ENCODE measurements around the gene PRMT1.

PRMT1 gene

DNA sequence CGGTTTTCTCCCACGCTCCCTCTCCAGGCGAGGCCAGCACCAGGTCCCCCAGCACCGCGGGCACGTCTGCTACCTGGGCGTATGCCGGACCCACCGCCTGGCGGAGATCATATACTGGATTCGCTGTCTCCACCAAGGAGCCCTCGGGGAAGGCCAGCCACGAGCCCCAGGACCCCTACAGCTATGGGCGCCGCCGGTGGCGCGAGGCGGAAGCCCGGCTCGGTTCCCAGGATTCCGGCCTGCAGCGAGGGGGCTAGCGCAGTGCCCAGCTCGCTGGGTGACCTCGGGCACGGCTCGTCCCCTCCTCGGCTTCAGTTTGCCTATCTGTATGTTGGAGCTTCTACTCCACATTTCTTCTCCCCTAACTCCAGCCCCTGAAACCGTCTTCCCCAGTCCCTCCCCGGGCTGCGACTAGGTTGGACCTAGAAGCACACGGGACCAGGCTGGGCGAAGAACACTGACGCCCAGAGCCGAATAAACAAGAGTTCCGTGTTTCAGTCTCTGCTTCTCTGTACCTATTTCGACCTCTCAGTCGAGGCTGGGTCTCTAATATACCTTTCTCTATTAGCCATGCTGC lies 13.1 kb downstream of the PRMT1 start:
- no peak overlapping the region for H3K4me3 ChIP-seq (ENCODE audit: low read depth, low read length)

DNA sequence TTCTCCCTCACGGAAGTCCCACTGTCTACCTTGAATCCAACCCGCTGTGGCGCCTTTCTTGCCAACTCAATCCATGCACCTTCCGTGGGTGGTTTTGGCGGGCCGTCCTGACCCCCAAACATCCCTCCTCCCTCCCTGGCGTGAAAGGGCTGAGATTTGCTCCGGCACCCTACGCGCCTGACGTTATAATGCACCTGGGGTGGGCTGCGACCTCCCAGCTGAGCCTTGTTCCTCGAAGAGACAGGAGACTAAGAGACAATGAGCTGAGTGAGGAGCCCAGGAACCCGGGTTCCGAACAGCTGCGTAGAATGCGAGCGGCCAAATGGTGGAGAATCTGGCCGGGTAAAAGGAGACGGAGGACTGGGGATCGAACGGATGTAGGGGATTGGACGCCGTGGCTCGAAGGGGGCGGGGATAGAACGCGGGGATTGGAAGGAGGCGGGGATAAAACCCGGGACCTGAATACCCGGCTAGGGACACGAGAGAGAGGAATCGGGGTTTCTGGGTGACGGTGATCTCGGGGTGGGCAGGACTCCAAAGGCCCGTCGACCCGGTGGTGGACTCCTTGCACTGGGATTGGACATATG lies 13.7 kb downstream of the PRMT1 start, which contains the start of gene CPT1C:
Gene CPT1C, plus strand, starts transcription at position 461 of the 587 bp plus-strand sequence. CDS start 1,137 bp downstream, outside the sequence.
- H3K4me3 ChIP-seq (ENCODE audit: low read depth, low read length): no peak within 1 kb of the TSS
- no peak for DNase-seq (ENCODE audit: low read depth)
- TF ChIP-seq, protein P1, sequence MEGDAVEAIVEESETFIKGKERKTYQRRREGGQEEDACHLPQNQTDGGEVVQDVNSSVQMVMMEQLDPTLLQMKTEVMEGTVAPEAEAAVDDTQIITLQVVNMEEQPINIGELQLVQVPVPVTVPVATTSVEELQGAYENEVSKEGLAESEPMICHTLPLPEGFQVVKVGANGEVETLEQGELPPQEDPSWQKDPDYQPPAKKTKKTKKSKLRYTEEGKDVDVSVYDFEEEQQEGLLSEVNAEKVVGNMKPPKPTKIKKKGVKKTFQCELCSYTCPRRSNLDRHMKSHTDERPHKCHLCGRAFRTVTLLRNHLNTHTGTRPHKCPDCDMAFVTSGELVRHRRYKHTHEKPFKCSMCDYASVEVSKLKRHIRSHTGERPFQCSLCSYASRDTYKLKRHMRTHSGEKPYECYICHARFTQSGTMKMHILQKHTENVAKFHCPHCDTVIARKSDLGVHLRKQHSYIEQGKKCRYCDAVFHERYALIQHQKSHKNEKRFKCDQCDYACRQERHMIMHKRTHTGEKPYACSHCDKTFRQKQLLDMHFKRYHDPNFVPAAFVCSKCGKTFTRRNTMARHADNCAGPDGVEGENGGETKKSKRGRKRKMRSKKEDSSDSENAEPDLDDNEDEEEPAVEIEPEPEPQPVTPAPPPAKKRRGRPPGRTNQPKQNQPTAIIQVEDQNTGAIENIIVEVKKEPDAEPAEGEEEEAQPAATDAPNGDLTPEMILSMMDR (IDR thresholded peaks at IDR 0.05; ENCODE audit: insufficient read depth, low read depth, low read length, missing control alignments): no peak

More for the DNA sequence above, 13.1 kb downstream of the PRMT1 start:
- no peak for DNase-seq (ENCODE audit: low read depth)
- TF ChIP-seq, protein P1 (IDR thresholded peaks at IDR 0.05; ENCODE audit: insufficient read depth, low read depth, low read length, missing control alignments): no peak

DNA sequence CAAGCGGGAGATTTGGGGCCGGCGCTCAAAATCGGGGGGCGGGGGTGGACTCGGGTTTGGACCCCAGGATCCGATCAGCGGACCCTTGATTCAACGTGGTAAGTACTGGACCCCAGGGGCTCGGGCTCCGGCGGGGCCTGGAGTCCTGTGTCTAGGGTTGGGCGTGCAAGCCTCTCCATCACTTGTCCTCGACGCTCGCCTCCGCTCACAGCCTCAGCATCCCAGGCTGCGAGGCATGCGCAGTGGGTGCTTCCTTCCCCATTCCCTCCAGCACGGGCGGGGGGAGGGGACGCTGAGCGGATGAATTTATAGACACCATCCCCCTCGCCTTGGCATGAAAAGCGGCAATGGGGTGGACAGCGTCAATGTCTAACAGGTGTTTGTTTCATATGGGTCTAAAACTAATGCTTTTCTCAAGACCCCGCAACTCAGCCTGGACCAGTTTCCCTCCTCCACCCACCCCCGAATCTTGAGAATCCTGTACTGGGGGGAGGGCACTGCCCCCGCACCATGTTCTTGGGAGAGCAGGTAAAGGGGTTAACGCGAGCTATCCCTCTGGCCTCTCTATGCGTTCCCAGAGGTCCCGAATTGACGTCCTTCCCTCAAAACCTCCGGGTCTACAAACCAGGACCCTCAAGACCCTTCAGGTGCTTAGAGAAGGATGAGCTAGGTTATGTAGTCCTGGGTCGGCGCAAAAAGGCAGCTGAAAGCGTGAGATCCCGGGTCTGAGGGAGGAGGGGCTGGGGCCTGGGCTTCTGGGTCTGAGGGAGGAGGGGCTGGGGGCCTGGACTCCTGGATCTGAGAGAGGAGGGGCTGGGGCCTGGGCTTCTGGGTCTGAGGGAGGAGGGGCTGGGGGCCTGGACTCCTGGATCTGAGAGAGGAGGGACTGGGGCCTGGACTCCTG lies 14.4 kb downstream of the PRMT1 start:
- DNase-seq (ENCODE audit: low read depth): peak; percentile 38
- H3K4me3 ChIP-seq (ENCODE audit: low read depth, low read length): no peak overlapping the region

DNA sequence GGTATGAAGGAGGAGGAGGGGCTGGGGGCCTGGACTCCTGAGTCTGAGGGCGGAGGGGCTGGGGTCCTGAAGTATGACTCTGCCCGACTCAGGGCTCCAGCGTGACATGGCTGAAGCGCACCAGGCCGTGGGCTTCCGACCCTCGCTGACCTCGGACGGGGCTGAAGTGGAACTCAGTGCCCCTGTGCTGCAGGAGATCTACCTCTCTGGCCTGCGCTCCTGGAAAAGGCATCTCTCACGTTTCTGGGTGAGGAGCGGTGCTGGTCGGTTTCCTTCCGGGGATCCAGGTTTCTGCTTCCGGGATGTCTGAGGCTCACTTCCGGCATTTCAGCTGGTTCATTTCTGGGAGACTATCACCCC lies 15.1 kb downstream of the PRMT1 start:
- H3K4me3 ChIP-seq (ENCODE audit: low read depth, low read length): no peak overlapping the region
- TF ChIP-seq, protein P1 (IDR thresholded peaks at IDR 0.05; ENCODE audit: insufficient read depth, low read depth, low read length, missing control alignments): no peak
- no peak for DNase-seq (ENCODE audit: low read depth)

More for the DNA sequence above, 14.4 kb downstream of the PRMT1 start:
- TF ChIP-seq, protein P1 (IDR thresholded peaks at IDR 0.05; ENCODE audit: insufficient read depth, low read depth, low read length, missing control alignments): no peak

DNA sequence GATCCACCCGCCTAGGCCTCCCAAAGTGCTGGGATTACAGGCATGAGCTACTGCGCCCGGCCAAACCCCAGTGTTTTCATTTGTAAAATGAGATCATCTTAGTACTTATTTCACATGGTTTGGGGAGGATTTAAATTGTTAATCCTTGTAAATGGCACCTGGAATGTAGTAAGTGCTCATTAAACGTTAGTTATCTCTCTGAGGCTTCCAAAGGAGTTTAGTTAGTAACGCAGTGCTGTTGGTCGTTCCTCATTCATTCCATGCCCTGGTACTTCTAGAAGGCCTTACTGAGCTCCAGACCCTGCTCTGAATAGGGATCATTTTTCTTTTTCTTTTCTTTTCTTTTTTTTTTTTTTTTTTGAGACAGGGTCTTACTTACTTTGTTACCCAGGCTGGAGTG lies 19.0 kb downstream of the PRMT1 start:
- TF ChIP-seq, protein P1 (IDR thresholded peaks at IDR 0.05; ENCODE audit: insufficient read depth, low read depth, low read length, missing control alignments): no peak
- H3K4me3 ChIP-seq (ENCODE audit: low read depth, low read length): no peak overlapping the region
- no peak for DNase-seq (ENCODE audit: low read depth)

DNA sequence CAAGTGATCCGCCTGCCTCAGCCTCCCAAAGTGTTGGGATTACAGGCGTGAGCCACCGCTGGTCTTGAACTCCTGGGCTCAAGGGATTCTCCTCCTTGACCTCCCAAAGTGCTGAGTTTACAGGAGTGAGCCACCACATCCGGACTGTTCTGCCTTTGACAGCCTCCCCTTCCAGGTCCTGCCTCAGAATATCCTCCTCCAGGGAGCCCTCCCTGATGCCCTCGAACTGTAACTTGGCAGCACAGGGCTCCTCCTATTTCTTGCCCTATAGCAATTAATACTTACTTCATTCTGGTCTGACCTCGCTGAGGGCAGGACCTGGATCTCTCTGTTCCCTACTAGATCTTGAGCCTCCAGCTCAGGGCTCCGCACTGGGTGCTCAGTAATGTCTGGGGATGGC lies 19.8 kb downstream of the PRMT1 start:
- no peak for DNase-seq (ENCODE audit: low read depth)
- no peak overlapping the region for H3K4me3 ChIP-seq (ENCODE audit: low read depth, low read length)
- TF ChIP-seq, protein P1 (IDR thresholded peaks at IDR 0.05; ENCODE audit: insufficient read depth, low read depth, low read length, missing control alignments): no peak
